Neural cell (in vitro differentiated cells): ENCODE data around the gene CLDN24. TPM values are rescaled to one million over a fixed set of nuclear protein-coding genes. Genes with fewer than 3 reads are reported as not detected.

Experiments used
- H2AFZ ChIP-seq: fragments of 200-600, 300-800 bp; sonication (generic), shearing (Covaris generic); 2 replicates; pipeline ENCODE4 v1.6.0; 2014; ENCODE audit warnings: low read depth, mild to moderate bottlenecking, antibody characterized with exemption, low read length, moderate library complexity
- H3F3A ChIP-seq: fragments of 200-600 bp; shearing (Covaris generic); 2 replicates; pipeline ENCODE4 v1.6.1; 2016; ENCODE audit warnings: mild to moderate bottlenecking, moderate library complexity, mixed read lengths, antibody characterized with exemption, low read length; ENCODE audit not compliant: insufficient read depth, poor library complexity, severe bottlenecking
- H3K27ac ChIP-seq: fragments of 200-600, 300-800 bp; sonication (generic), shearing (Covaris generic); 2 replicates; pipeline ENCODE4 v1.5.1; 2014; ENCODE audit warnings: mild to moderate bottlenecking, low read length, moderate library complexity
- H3K27me3 ChIP-seq: fragments of 300-800, 200-600 bp; sonication (generic), shearing (Covaris generic); 2 replicates; pipeline ENCODE4 v1.6.0; 2014; ENCODE audit warnings: mild to moderate bottlenecking, low read depth, low read length, moderate library complexity; ENCODE audit not compliant: insufficient read depth
- H3K36me3 ChIP-seq: fragments of 300-800, 200-600 bp; sonication (generic), shearing (Covaris generic); 2 replicates; pipeline ENCODE4 v1.5.1; 2014; ENCODE audit warnings: mild to moderate bottlenecking, antibody characterized with exemption, low read length, moderate library complexity; ENCODE audit not compliant: insufficient read depth
- H3K4me2 ChIP-seq: fragments of 300-800, 200-600 bp; sonication (generic), shearing (Covaris generic); 2 replicates; pipeline ENCODE4 v1.6.0; 2014; ENCODE audit warnings: mild to moderate bottlenecking, low read length
- H3K4me3 ChIP-seq: fragments of 300-800, 200-600 bp; sonication (generic), shearing (Covaris generic); 2 replicates; pipeline ENCODE4 v1.5.1; 2014; ENCODE audit warnings: mild to moderate bottlenecking, low read length, moderate library complexity
- H3K79me2 ChIP-seq: fragments of 200-600 bp; shearing (Covaris generic); replicated peaks from 2 replicates; pipeline ENCODE4 v1.6.0; 2014; ENCODE audit warnings: mild to moderate bottlenecking, low read length, moderate library complexity; ENCODE audit not compliant: insufficient read depth
- H3K9ac ChIP-seq: fragments of 300-800, 200-600 bp; sonication (generic), shearing (Covaris generic); 2 replicates; pipeline ENCODE4 v1.6.1; 2016; ENCODE audit warnings: mild to moderate bottlenecking, low read length, mixed read lengths
- H3K9me2 ChIP-seq: fragments of 200-600 bp; shearing (Covaris generic); 2 replicates; pipeline ENCODE4 v1.6.1; 2016; ENCODE audit warnings: mild to moderate bottlenecking, low read length, mixed read lengths; ENCODE audit not compliant: insufficient read depth
- H3K9me3 ChIP-seq: fragments of 200-600, 300-800 bp; sonication (generic), shearing (Covaris generic); 2 replicates; pipeline ENCODE4 v1.6.1; 2016; ENCODE audit warnings: mild to moderate bottlenecking, mixed run types, low read length, moderate library complexity, mixed read lengths
- H4K20me1 ChIP-seq: fragments of 200-600 bp; shearing (Covaris generic); 2 replicates; pipeline ENCODE4 v1.6.1; 2016; ENCODE audit warnings: mild to moderate bottlenecking, mixed run types; ENCODE audit not compliant: insufficient read depth
- CTCF ChIP-seq: fragments of 450-650 bp; IDR thresholded peaks from 2 replicates; pipeline ENCODE4 v1.5.1; 2014; ENCODE audit warnings: antibody characterized with exemption, mild to moderate bottlenecking, moderate library complexity; ENCODE audit not compliant: poor library complexity, severe bottlenecking
- EP300 ChIP-seq: fragments of 450-650 bp; conservative IDR thresholded peaks from 2 replicates; pipeline ENCODE4 v1.6.1; 2014; ENCODE audit warnings: antibody characterized with exemption, mild to moderate bottlenecking, moderate library complexity; ENCODE audit not compliant: poor library complexity, severe bottlenecking
- EZH2 ChIP-seq: fragments of 200-600, 300-800 bp; shearing (Covaris generic), sonication (generic); IDR thresholded peaks from 2 replicates; pipeline ENCODE4 v1.6.1; 2014; ENCODE audit warnings: antibody characterized with exemption, low read length, borderline replicate concordance, mild to moderate bottlenecking; ENCODE audit not compliant: insufficient read depth, poor library complexity, severe bottlenecking
- MXI1 ChIP-seq: fragments of 450-650 bp; conservative IDR thresholded peaks from 2 replicates; pipeline ENCODE4 v1.6.1; 2014; ENCODE audit warnings: antibody characterized with exemption, mild to moderate bottlenecking; ENCODE audit not compliant: poor library complexity, severe bottlenecking
- POLR2AphosphoS5 ChIP-seq: IDR thresholded peaks from 2 replicates; pipeline ENCODE4 v1.6.1; 2012
- RAD21 ChIP-seq: fragments of 450-650 bp; conservative IDR thresholded peaks from 2 replicates; pipeline ENCODE4 v1.6.1; 2014; ENCODE audit warnings: antibody characterized with exemption, mild to moderate bottlenecking, moderate library complexity
- REST ChIP-seq: IDR thresholded peaks from 2 replicates; pipeline ENCODE4 v1.6.1; 2012; ENCODE audit warnings: borderline replicate concordance
- SMC3 ChIP-seq: fragments of 450-650 bp; conservative IDR thresholded peaks from 2 replicates; pipeline ENCODE4 v1.6.1; 2014; ENCODE audit warnings: antibody characterized with exemption, mild to moderate bottlenecking, moderate library complexity; ENCODE audit not compliant: poor library complexity
- TAF1 ChIP-seq: IDR thresholded peaks from 2 replicates; pipeline ENCODE4 v1.6.1; 2012; ENCODE audit warnings: low read depth
- polyA plus RNA-seq: library from polyadenylated mRNA; depleted of rRNA; stranded (reverse); fragments of >200 nt; gene quantifications from 2 replicates; pipeline ENCODE4 v1.2.3, GENCODE V29; 2014

Gene CLDN24
- polyA plus RNA-seq, 1 donor from 2014 or later, result not detected

DNA sequence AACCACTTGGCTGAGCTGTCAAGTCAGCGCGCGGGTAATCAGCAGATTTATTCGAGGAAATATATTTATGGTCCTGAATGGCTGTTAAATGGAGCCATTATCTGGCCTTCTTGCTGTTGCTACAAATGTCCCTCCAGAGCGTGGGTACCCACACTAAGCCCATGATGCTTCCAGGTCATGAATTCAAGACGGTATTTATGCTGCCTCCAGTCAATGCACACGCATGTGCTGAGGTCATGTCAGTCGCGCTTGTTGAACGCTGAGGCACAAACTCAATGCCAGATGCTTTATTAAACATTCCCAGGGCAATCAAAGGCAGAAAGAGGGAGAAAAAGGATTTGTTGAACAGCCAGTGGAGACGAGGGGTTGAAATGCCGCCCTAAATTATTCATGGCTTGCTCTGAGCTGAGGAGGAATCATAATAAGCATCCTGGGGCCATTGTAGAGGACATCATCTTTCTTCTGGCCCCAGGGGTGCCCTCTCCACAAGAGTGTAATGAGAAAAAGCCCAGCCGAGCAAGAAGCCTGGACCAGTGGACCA is 36.1 kb upstream of the CLDN24 start:
- H3K27ac ChIP-seq, result no peak overlapping the region
- no peaks in the 10 kb centered on the region for H3K9me2 ChIP-seq
- H4K20me1 ChIP-seq, result no peaks in the 10 kb centered on the region
- no peaks in the 10 kb centered on the region for H3F3A ChIP-seq
- H3K9ac ChIP-seq, result no peak overlapping the region
- H3K4me3 ChIP-seq, result no peak overlapping the region
- H3K4me2 ChIP-seq, result no peak overlapping the region
- H2AFZ ChIP-seq, result no peak overlapping the region
- H3K27me3 ChIP-seq, result no peaks in the 10 kb centered on the region
- H3K79me2 ChIP-seq, result no peaks in the 10 kb centered on the region
- no peak for TF ChIP-seq REST
- no peak for TF ChIP-seq MXI1
- no peak for TF ChIP-seq SMC3
- TF ChIP-seq CTCF, result no peak
- TF ChIP-seq RAD21, result no peak
- no peak for TF ChIP-seq EZH2
- no peak for TF ChIP-seq POLR2AphosphoS5
- no peak for TF ChIP-seq EP300
- no peak for TF ChIP-seq TAF1
- H3K36me3 ChIP-seq, result no peaks in the 10 kb centered on the region
- H3K9me3 ChIP-seq, result no peaks in the 10 kb centered on the region

- Histone ChIP-seq H3K9me3 (no peaks in the 10 kb centered on the region), H3K27ac (no peak overlapping the region), H3K36me3 (no peaks in the 10 kb centered on the region), H3K4me2 (no peak overlapping the region), H3K9me2 (no peaks in the 10 kb centered on the region), H2AFZ (no peak overlapping the region), H3K4me3 (no peak overlapping the region), H4K20me1 (no peaks in the 10 kb centered on the region), H3F3A (no peaks in the 10 kb centered on the region), H3K9ac (no peak overlapping the region), H3K27me3 (no peaks in the 10 kb centered on the region), H3K79me2 (no peaks in the 10 kb centered on the region)
- TF ChIP-seq EP300, result no peak
- no peak for TF ChIP-seq RAD21
- TF ChIP-seq TAF1, result no peak
Measured at GRCh38 chr4:183356931-183357675, 34.9 kb upstream of the CLDN24 start.
